HG03469 (cell line): ENCODE results near the gene TTC36.
"Not testable (repeated sequence)": the region's sequence is repeated elsewhere in the genome, so short reads cannot be mapped to it uniquely, and the experiment has no call there.

Experiments used
- ATAC-seq: cut with Tn5 transposase; IDR thresholded peaks from one replicate; pipeline ENCODE4 v1.9.1; 2021; ENCODE audit warnings: mild to moderate bottlenecking, moderate library complexity, moderate number of reproducible peaks; ENCODE audit not compliant: unreplicated experiment

Gene TTC36

GRCh38 chr11:118574636-118575035, 47.4 kb downstream of the TTC36 start:
- no peak for ATAC-seq

GRCh38 chr11:118577995-118578394, 50.7 kb downstream of the TTC36 start:
- not testable (repeated sequence) for ATAC-seq
